NCI-H2196 (cell line): Measurements from ENCODE around the gene ZNF280C.

ENCODE experiments used
- DNase-seq: peaks from one replicate; lab custom pipeline; 2025; ENCODE audit not compliant: unreplicated experiment; lab: John Stamatoyannopoulos, UW

ZNF280C gene

DNA sequence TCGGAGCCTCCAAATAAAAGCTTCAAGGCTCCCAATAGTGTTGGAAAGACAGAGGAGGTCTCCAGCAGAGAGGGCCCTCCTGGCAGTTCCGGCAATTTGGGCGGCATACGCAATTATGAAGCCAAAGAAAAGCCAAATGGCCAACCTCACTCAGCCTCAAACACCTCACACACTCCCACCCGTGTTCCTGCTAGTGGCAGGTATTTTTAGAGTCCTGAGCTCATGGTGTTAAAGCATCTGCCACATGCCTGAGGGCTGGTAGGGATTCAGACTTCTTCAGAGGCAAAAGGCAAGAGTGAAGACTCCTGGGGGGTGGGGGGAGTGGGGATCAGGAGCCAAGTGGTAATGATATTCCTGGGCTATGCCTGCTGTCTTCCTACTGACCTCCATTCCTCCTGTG, 89.5 kb downstream of the ZNF280C start:
- no peak for DNase-seq

DNA sequence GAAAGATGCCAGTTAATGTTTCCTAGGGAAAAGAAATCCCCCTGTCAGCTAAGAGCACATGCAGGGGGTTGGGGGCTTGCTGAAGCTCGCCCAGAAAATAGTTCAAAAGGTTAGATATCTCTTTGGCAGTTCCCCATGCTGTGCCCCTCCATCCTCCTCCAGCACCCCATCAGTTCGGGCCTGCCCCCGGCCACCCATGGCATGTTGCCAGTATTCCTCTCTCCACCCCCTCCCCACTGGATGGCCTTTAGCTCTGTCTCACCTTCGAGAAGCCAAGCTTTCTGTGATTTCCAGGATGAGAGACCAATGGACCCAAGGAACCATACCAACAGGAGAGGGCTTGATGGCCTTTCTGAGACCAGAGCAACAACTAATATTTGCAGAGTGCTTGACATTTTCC, 91.8 kb downstream of the ZNF280C start:
- DNase-seq = no peak

DNA sequence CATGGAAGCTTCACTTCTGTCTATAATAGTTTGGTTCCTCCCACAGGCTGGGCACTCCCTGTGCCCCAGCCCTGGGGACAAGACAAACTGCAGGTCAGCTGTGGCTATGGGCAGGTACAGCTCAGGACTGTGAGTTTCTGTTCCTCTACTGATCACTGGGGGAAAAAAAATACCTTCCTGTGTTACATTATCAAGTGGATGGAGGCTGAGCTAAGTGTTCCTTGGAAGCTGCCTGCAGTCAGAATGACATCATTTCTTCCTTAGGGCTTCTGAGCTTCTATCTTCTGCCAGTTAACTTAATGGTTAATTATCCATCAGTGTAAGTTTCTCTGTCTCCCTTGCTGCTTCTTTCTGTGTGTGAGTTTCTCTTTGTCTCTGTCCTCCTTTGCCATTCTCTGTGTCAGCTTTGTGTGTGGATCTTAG, 92.3 kb downstream of the ZNF280C start:
- DNase-seq = no peak

DNA sequence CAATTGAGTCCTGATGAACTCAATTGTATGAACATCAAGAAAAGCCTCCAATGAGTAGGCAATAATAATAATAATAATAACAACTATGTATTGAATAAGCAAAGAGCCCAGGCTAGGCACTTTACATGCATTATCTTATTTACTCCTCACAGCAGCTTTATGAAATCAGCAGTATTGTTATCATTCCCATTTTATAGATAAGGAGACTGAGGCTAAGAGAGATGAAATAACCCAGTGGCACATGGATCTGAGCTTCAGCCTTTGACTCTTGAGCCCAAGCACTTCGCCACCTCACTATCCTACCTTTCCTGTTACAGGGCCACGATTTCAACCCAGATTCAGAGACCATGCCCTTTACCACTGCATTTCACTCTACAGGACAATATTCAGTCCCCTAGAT, 93.8 kb downstream of the ZNF280C start:
- no peak for DNase-seq

DNA sequence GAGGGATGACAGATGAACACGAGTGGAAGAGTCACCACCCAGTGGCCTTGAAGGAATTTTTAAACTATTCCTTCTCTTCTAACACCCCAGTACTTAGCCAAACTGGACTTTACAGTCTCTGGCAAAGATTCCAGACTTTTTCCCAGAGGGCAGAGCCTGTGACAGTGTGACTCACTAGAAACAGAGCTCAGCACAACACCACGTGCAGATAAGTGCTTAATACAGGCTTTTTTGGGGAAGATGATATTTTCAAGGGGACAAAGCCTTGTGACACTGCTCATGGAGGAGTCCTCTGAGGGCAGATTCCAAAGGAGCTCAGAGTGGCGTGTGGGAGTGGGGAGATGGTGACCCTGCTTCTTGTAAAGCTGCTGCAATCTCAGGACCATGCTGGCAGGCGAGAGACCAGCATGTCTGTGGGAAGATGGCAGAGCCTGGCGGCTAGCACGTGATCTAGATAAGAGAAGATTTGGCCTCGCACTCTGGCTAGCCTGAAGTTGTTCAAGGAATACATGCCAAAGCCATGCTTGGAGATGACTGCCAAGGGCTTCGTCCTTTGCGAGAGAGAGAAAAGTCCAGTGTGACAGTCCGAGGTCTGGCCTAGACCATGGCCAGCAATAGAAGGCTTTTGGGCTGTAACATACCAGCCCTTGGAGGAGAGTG, 94.5 kb downstream of the ZNF280C start:
- no peak for DNase-seq

DNA sequence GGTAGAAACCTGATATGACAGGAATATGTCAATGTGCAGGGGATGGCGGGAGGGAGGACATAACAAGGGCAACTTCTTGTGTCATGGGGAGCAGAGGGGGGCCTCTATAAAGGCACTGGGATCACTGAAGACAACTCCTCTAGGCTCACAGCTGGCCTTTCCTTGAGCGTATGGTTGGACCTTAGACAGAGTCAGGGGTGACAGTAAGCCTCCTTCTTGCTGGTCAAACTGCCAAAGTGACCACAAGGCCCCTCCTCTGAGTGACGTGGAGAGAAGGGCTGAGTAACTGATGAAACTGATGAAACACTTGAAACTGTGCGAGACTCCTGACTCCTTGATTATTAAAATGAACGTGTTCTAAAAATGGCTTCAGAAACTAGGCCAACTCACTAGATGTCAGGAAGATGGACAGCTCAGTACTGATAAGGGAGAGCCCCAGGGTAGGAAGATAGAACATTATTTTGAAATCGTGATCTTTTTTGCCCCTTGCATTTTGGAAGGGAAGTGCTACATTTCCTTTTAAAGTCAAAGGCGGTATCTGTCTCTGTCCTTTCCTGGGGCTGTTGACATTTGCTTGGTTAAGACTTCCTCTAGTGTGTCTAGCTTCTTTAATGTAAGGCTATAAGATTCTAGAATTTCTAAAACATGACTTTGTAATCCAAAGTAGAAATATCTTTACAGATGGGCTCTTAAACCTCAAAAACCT, 95.4 kb downstream of the ZNF280C start:
- DNase-seq = no peak

DNA sequence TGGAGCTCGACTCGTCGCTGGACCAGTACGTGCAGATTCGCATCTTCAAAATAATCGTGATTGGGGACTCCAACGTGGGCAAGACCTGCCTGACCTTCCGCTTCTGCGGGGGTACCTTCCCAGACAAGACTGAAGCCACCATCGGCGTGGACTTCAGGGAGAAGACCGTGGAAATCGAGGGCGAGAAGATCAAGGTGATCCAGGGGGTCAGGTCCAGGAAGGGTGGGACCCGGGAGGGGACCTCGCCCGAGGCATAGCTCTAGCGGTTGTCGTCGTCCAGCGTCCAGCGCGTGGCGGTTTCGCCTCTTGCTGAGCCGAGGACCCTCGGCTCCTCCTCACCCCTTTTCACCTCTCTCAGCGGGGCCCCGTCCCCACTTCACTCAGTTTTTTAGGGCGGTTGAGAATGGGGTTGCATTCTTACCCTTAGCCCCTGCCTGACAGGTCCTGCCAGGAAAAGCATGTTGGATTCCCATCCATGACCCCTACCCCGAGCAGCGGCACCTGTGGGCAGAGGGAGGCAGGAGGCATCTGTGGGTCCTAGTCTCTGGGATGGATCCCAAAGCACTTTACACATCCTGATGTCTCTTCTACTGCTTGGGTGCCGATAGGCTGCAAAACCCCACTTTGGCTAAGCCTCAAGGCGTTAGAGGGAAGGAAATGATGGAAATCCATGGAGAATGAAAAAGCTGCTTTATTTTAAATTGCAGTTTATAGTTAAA, 96.4 kb downstream of the ZNF280C start:
- no peak for DNase-seq

DNA sequence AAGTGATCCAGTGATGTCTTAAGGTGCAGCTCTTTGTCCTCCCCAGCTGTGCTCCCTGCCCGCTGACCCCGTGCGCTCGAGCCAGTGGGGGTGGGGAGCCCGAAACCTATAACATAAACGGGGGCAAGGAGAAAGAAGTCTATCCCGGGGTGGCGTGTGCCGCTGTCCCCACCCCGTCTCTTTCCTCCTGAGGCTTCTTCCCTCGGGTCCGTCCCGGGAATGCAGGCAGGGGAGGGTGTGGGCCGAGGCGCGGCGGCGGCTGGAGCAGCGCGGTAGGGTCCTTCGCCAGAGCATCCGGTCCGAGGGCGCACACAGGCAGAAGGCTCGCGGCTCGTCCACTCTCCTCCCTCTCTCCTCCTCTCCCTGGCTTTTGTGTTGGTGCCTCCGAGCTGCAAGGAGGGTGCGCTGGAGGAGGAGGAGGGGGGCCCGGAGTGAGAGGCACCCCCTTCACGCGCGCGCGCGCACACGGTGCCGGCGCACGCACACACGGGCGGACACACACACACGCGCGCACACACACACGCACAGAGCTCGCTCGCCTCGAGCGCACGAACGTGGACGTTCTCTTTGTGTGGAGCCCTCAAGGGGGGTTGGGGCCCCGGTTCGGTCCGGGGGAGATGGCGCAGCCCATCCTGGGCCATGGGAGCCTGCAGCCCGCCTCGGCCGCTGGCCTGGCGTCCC, 97.1 kb downstream of the ZNF280C start, which contains the start of gene RAB33A:
Gene RAB33A (plus strand): TSS at position 517 of the 681 bp plus-strand sequence. CDS start 101 bp downstream, at position 618.
- peak; percentile 17 for DNase-seq

DNA sequence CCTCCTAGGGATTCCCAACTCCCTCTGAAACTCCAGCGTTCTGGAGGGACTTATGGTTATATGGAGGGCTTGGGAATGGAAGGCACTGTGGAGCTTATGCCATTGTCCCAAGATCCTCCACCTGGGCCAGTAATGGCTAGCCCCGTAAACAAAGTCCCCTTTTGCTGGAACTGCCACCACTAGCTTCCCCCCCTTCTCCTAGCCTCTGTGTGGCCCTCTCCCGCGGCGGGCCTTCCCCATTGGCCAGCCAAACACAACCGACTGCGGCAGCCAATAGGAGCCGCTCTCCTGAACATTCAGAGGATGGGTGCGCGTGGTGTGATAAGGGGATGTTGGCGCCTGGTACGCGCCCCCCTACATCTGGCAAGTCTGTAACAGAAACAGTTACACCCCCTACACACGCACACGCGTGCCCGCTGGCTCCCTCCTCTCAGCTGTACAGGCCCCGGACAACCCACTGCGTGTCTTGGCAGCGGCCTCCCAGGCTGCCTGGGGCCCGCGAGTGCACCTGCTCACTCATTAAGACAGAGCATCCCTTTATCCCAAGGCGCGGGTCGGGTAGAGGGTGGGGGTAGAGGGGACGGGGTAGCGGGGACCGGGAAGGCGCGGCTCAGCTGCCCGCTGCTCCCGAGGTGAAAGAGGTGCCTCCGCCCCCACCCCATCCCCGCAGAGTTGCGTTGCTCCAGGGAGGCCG, 97.8 kb downstream of the ZNF280C start:
- peak; percentile 66 for DNase-seq

DNA sequence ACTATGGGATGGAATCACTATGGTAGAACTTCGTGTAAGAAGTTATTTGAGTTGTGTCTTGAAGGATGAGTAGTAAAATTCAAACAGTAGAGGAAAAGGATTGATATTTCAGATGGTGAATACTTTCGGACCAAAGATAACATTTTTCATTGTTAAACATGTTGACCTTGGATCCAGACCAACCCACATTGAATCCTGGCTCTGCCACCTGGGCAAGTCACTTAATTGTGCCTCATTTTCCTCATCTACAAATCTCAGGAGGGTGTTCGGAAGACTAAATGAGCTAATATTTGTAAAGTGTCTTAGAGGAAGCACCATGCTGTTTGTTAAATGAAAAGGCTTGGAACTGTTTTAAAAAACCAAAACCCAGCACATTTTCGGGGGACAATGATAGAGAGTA, 101.7 kb downstream of the ZNF280C start:
- DNase-seq = peak; percentile 9

DNA sequence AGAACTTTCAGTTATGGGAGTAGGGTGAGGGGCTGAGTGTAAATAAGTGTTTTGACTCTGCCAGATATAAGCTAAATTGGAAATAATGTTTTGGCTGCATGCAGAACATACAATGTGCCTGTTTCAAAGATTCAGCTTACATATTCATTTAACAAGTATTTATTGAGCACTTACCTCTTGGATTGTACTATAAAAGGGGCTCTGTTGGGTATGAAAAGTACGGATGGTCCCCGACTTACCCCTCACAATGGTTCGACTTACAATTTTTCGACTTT, 102.3 kb downstream of the ZNF280C start:
- no peak for DNase-seq

DNA sequence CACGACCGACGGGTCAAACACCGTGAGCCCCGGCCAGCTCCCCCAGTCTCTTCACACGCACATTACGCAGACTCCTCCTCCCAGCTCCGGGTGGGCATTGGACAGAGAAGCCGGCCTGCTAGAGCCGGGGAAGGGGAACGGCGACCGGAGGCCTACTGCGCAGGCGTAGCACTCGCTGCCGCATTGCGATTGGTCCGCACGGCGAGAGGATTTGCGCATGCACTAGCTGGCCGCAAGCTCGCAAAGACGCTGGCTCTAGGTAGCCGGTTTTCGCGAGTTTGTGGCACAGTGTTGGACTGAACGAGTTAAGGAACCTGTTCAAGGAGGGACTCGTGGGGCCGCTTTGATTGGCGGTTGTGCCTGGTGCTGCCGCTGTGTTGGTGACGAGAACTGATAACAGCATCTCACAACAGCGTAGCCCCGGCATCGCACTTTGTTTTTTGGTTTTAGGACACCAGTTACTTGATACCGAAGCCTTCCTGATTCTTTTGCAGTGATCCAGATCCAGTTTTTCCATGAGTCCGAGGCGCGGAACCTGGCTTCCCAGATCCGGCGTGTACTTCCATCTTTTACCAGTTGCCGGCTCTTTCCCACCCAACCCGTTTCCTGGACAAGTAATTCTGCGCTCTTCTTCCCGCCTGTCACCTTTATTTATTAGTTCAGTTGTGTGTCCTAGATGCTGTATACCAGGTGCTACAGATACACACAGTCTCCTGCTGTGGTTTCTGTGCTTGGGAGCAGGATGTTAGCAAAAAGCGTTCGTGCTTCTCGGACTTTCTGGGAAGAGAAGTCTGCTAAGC, 102.8 kb downstream of the ZNF280C start, which contains the start of gene AIFM1:
Gene AIFM1 (minus strand): TSS at position 139 of the 800 bp plus-strand sequence. CDS start 185 bp downstream, outside the sequence.
- peak; percentile 89 for DNase-seq

DNA sequence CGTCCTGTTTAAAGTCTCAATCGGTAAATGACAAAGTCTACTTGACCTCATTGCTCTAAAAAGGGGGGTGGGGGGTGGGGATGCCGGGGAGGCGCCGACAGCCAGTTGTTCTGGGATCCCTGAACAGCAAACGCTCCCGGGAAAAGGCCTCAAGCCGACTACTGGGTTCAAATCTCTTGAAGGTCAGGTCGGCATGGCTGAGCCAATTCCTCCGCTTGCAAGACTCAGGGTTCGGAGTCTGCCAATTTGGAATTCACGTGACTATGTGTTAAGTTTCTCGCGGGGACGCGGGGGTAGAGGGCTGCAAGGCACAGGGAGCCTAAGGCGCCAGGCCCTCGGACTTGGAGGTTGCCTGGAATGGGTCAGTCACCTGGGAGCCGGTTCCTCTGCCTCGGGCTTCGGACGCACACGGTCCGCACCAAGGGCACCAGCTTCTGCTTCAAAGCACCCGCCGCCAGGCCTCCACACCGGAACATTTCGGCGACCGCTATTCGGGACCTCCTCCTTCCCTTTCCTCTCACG, 103.5 kb downstream of the ZNF280C start:
- DNase-seq = peak; percentile 26

DNA sequence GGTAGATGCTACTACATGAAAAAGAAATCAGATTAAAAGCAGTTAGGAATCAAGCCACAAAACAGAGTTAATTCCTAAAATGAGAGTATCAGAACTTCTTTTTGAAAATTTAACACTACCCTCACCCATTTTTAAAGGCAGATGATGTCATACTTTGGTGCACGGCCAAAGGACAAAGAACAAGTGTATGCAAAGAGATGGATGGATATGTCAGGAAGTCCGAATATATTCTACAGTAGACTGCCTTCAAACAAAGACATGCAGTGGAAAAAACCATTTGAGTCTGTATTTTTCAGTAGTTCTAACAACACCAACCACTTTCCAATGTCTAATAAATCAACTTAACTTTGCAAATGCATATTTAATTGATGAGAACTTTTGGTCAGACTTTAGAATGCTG, 105.3 kb downstream of the ZNF280C start:
- no peak for DNase-seq

DNA sequence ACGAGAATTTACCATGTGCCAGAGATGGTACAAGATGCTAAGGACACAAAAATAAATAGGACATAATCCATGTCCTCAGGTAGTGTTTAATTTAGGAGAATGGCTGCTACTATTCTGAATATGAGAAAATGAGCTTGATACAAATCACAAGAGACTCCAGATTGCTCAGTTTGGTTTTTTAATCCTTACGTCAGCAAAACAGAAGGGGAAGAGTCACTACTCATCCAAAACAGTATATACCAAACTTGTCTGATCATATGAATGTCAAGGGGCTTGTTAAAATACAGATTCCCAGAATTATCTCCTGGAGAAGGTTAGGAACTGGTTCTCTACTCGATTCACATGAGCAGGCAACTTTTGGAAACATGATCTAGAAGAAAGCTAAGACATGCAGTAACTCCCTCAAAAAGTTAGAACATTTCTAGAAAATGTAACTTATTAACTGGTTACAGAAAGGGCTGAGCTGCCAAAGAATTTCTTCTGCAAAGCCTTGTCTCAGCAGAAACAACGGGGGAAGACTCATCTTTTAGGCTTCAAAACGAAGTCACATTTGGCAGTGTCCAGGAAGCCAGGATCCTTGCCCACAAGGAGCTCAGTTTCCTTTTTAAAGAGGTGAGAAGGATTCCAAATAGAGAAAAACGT, 106.5 kb downstream of the ZNF280C start:
- DNase-seq = no peak

DNA sequence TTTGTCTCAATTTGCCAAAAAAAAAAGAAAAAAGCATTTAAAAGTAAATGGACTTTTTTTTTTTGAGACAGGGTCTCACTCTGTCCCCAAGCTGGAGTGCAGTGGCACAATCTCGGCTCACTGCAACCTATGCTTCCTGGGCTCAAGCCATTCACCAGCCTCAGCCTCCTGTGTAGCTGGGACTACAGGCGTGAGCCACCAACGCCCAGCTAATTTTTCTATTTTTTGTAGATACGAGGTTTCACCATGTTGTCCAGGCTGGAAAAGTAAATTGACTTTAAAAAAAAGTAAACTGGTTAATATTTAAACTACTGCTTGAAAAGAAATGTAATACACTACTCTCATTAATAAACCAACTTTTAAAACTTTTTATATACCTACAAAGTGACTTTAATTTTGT, 108.9 kb downstream of the ZNF280C start:
- no peak for DNase-seq

DNA sequence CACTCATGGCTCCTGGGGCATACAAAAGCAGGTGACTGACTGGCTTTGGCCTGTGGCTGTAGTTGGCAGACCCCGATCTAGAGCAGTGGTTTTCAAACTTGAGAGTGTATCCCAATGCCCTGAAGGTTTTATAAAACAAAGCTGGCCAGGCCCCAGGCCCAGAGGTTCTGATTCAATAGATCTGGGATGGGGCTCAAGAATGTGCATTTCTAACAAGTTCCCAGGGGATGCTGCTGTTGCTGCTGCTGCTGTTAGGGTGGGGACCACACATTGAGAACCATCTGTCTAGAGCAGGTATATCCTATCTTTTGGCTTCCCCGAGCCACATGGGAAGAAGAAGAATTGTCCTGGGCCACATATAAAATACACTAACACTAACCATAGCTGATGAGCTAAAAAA, 110.4 kb downstream of the ZNF280C start:
- DNase-seq = no peak

DNA sequence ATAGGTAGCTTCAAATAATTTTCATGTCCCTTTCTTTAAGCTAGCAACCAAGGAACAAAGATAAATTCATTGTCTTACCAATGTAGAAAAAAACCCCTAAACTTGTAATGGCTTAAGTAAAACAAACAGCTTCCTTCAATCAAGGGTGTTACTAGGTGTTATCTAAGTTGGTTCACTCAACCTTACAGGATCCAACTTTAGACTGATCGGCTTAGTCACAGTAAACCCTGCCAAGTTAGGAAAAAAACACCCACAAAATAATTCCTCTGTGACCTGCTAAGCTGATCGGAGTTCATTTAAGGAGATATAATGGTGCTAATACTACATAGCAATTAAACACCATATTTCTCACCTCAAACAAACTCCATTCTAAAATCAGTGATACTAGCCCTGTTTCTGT, 113.1 kb downstream of the ZNF280C start:
- no peak for DNase-seq
